ENCODE measurements around the gene IRX4.

IRX4 gene

DNA sequence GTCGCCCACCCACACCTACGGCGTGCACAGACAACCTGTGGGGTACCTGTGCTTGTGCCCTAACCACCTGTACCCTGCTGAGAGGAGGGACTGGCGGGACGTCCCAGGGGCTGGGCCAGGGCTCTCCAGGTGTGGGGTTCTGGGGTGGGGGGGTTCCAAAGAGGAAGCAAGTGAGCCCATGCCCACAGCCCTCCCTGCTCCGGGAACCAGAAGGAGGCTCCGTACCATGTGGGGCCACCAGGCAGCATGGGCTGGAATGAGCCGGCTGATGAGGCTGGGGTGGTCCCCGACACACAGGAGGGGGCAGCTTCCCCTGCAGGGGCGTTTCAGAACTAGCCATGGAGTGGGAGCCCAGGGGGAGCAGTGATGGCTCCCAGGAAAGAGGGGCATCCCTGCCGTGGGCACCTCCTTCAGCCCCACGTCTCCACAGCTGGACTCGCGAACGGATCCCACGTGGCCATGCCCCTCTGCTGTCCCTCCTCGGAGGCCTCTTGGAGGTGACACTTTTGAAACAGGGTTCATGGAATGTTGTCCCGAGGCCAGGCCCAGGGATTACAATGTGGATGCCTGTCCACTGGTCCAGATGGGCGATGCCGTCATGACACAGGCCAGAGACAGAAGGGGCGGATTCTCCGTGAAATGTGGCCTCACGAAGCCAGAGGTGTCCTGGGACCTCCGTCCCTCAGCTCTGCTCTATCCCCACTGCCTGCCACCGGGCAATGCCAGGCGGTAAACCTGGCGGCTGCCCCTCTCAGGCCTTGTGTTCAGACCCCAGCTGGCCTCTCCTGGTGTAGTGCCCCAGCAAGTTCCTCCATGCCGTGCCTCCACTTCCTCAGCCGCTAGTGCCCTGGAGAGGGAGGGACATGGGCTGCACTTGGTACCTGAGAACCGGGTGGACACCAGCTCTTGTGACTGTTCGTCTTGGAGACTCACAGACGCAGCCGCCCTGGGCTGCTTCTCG lies 33.6 kb upstream of the IRX4 start:
- Histone ChIP-seq H3K4me3 (no peak overlapping the region), H3K27ac (no peak overlapping the region)

DNA sequence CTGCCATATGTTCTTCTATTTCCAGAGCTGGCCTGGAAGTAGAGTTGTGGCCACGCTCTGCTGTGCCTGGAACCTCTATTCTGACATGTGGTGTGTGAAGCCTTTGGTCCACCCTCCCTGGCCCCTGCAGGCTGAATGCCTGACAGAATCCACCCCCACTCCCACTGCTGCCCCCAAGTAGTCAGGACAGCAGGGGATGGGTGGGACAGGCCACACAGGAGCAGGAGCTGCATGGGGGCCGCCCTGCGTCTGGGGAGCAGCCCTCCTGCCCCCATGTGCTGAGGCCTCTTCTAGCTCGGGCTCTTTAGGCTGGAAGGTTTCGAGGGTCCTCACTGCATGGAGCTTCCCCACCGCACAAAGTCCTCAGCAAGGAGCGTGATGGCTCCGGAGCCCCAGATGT lies 32.6 kb upstream of the IRX4 start:
- no peak overlapping the region for H3K27ac ChIP-seq

DNA sequence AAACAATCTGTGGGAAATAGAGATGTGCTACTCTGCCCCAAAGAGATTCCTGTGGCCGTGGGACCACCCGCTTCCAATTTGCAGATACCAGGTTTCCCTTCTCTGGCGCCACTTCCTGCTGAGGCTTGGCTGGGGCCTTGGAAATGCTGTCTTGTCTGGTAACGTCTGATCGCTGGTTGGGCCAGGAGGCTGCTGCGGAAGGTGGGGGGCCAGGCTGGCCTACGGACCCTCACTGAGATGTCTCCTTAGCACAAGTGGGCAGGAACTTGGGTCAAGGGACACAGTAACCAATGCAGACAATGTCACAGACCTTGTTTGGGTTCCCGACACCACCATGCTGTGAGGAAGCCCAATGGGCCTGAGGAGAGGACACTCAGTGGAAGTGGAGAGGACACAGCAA lies 31.7 kb upstream of the IRX4 start:
- no peak overlapping the region for H3K27ac ChIP-seq
- no peak overlapping the region for H3K4me3 ChIP-seq

More for the DNA sequence above, 32.6 kb upstream of the IRX4 start:
- no peak overlapping the region for H3K4me3 ChIP-seq

DNA sequence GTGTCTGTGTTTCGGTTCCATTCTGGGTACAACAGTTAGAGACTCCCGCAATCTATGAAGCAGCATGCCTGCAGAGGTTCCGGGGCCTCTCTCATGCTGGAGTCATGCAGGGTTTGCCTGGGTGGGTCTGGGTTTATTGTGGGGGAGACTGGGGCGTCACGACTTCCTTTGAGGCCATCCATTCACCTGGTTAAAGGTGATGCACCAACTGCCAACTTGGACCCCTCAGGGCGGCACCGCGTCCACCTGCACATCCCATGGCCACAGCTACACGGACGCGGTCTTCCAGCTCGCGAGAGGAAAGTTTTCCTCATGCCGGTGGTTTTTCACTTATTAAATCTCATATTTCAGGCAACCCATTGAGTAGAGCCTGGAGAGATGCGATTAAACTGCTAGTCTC lies 30.9 kb upstream of the IRX4 start:
- Histone ChIP-seq H3K27ac (no peak overlapping the region), H3K4me3 (no peak overlapping the region)

DNA sequence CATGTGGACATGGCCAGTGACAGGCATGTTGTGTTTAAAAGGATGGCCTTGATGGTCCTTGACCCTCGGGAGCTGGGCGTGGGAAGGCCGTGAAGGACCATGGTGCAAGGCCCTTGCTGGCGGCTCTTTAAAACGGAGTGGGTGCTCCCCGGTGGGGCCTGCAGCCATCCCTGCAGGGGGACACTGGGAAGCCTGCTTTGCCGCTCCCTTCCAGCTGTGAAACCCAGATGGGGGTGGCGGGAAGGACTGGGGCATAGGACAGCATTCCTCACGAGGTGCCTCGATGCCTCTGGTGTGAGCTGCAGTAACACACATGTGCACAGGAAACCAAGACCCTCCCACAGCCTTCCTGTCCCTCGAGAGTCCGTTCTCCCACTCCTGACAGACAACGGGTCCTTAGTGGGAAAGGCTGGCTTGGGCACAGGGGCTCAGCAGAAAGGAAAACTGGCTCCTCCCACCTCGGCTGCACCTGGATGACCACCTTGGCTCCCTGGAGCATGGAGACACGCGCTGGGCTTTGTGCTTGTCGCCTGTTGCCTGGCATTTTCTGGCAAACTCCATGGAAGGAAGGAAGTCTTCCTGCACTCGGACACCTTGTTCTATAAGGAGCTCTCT lies 30.3 kb upstream of the IRX4 start:
- H3K4me3 ChIP-seq = no peak overlapping the region
- no peak overlapping the region for H3K27ac ChIP-seq

DNA sequence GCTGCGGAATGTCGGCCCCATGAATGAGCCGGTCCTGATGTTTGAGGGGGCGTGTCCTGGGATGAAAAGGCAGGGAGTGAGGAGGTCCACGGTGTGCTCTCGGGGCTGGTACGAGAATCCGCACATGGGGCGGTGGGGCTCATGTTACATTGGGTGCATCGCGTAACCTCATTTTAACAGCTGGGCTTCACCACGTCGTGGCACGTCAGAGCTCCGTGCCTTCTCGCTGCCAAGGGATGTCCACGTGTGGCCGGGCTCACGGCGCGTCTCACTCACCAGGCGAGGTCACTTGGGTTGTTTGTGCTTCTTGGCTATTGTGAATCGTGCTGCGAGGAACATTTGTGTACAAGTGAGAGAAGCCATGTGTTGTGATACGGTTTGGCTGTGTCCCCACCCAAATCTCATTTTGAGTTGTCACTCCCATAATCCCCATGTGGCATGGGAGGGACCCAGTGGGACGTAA lies 29.1 kb upstream of the IRX4 start:
- Histone ChIP-seq H3K4me3 (no peak overlapping the region), H3K27ac (no peak overlapping the region)

DNA sequence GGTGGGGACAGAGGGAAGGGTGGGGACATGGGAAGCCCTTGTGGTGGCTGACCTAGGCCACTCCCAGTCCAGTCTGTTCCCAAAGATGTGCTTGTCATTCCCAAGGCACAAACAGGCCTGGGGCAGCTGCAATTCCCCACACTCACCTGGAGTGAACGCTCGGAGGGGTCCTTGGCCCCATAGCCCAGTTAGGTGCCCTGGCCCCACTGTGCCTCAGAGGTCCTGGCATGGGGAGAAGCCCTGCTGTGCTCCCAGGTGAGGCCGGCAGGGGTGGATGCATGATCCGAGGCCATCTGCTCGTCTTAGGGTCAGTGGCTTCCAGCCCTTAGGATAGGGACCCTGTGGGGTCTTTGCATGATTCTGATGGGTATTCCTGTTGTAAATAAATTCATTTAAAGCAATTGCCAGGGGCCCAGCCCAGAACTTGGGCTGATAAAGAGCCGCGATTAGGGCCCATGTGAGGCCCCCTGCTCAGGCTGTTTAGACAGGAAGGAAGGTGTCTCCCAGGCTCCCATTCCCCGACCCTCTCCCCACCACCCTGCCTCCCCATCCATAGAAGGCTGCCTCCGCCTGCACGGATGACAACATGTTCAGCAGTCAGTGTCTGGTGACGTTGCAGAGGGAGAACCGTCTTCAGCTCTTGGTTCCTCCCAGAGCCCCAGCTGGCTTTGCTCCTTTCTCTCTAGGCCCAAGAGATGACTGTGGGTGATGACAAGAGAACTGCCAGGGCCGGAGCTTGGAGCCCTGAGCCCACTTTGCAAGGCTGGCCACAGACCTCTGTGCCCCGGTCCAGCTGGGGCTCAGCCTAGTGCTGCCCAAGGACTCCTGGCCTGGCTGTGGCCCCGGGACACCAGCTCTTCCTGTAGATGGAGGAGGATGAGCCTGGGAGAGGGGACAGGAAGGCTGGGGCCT lies 28.4 kb upstream of the IRX4 start:
- Histone ChIP-seq H3K4me3 (no peak overlapping the region), H3K27ac (no peak overlapping the region)

DNA sequence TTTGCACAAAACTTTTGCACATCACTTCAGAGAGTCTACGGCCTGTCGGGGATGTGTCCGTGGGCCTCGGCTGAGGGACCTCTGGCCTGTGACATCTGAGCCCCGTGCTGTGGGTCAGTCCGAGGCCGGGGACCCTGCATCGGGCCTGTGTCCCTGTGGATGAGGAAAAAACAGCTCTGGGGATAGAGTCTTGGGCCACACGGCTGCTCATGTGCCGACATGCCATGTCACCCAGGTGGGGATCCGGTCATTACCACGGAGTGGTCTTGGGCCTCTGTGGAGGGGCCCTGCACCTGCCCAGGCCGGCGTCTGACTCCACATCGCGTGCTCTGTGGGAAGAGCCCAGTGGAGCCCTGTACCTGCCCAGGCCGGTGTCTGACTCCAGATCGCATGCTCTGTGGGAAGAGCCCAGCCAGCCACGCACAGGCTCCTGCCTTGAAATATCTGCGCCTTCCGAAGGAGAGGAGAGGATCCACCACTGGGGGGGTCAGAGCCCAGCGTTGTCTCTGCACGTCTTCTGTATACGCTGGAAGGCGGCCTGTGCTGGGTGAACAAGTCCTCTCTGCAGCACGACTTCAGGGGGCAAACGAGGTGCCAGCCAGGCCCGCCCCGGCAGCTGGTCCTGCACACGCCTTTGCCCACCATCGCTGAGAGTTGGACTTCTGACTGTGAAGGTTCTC lies 27.5 kb upstream of the IRX4 start:
- no peak overlapping the region for H3K4me3 ChIP-seq
- H3K27ac ChIP-seq = no peak overlapping the region

DNA sequence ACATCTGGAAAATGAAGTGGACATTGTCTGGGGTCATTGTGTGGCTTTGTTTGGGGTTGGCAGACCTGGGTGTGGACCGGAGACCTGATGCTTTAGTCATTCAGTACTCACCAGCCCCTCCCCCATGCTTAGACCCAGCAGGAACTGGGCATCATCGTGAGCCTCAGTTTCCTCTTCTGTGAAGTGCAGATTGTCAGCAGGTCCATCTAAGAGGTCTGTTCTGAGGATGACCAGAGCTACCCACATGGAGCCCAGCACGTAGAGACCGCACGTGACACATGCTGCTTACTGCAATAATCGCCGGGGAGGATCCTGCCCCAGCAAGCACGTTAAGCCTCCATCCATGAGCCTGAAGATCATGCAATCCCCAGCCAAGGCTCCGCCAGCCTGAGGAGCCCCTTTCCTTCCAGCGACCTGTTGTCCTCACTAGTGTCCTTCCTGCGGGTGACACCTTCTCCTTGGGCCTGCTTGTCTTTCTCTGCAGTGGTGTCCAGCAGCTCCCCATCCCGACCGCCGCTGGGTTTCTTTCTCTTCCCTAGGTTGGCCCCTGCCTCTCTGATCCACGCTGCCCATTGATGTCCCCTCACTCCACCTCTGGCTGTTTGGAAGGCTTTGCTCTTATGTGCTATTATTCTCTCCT lies 26.7 kb upstream of the IRX4 start:
- no peak overlapping the region for H3K27ac ChIP-seq
- H3K4me3 ChIP-seq = no peak overlapping the region

DNA sequence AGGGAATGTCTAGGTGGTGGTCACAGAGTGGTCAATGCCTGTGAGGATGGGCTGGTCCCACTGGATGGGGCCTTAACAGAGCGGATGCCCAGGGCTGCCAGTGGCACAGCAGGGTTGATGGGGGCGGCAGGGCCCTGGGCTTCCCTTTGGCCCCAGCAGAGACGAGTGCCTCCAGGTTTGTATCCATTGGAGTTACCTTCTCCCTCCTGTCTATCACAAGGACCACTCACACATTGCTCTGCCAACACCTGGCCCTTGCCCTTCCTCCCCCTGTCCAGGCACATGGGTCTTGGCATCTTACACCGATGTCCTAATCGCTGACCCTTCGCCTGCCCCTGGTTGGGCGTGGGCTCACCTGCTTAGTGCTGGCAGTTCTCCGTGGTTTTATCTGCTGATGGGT lies 26.2 kb upstream of the IRX4 start:
- Histone ChIP-seq H3K4me3 (no peak overlapping the region), H3K27ac (no peak overlapping the region)

DNA sequence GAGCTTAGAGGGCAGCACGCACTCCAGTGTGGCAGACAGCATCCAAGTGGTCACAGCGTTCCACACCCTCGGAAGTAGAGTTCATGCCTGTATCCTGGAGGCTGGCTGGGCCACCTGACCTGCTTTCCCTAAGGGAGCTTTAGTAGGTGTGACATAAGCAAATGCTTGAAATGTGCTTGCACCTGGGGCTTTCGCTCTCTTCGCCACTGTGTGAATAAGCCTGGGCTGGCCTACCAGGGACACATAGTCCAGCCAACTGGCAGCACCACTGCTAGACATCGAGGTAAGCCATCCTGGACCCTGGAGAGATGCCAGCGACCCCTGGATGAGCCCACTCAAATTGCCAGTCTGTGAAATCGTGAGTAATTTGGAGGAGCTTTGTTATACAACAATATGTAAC lies 24.9 kb upstream of the IRX4 start:
- H3K27ac ChIP-seq = no peak overlapping the region
- no peak overlapping the region for H3K4me3 ChIP-seq

DNA sequence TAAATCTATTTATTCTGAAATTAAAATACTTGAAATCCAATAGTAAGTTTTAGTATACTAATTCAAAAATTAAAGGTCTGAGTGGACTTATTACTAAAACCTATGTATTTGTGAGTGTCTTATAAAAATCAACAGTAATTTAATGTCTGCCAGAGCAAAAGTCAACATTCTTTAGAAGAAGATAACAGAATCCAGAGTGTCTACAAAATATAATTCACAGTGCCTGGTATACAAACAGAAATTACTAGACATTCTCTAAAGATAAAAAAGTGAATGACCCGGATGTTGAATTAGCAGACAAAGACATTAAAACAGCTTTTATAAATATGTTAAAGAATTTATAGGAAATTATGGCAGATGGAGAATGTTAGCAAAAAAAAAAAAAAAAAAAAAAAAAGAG lies 22.4 kb upstream of the IRX4 start:
- Histone ChIP-seq H3K27ac (no peak overlapping the region), H3K4me3 (no peak overlapping the region)

DNA sequence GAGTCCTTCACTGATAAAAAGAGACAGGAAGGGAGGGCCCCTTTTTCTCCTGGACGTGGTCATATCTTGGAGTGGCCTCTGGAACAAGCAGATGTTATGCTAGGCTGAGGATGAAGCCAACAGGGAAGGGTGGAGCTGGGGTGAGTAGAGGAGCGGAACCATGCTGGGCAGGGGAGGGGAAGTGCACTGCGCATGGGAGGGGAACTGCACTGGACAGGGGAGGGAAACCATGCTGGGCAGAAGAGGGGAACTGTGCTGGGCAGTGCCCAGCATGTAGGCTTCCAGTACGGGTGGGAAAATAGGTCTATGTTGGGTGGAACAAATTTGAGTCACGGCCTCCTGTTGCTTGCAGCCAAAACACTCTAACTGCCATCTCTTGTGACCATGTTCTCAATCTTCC lies 19.3 kb upstream of the IRX4 start:
- Histone ChIP-seq H3K4me3 (no peak overlapping the region), H3K27ac (no peak overlapping the region)

DNA sequence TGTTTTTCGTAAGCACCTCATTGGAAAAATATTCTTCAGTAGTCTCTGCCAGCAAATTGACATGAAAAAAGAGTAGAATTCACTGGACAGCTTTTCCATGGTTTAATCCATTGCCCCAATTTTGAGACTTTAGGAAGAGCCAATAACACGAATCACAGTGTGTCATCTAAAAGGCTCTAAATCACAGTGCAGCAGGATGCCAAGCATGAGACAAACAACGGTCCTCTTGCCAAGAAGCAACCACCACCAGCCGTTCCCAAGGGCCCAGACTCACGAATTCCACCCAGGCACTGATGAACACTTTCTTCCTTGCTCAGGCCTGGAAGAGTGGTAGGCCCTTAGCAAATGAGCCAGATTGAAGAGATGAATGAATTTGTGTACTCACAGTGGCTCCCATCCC lies 18.3 kb upstream of the IRX4 start:
- Histone ChIP-seq H3K27ac (peak overlapping the region in 1 of 21 experiments; percentile 39), H3K4me3 (no peak overlapping the region)

DNA sequence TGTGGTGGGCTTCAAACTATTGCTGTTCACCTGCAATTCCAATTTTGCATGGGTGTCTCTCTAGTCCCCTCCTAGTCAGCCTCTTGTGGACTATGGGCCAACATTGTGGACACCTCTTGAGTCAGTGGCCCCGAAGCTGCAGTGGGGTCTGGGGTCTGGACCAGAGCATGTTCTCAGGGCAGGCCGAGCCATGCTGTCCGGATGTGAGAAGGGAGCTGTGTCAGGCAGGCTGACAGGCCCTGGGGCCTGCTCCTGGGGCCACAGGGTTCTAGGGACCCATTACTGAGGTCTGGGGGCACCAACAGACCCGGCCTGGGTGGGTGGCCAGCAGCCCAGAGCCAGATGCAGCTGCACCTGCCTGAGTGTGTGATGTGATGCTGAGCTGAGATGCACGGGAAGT lies 16.5 kb upstream of the IRX4 start:
- Histone ChIP-seq H3K27ac (no peak overlapping the region), H3K4me3 (no peak overlapping the region)

DNA sequence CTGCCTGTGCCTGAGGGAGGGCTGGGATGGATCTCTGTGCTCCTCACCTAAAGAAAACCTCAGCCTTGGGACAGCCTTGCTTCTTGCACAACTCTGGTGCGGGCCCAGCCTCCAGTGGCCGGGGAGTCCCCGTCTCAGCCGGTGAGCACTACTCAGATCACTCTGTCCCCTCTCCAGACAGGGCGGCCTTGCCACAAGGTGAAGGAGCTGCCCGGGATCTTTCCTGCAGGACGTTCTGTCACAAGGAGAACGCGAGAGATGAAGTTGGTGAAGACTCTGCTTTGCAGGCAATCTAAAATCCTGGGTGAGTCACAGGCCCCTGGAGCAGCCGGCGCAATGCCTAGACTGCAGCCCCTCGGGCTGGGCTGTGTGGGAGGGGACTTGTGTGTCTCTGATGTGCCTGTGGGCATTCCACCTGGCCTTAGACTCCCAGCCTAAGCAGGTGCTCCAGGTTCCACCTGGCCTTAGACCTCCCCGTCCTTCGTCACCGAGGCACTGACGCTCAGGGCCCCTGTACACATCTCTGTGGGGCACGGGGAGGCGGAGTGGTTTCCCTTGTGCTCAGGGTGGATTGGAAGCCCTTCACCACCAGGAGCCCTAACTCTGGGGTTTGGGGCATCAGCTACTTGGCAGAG lies 15.2 kb upstream of the IRX4 start:
- H3K4me3 ChIP-seq = no peak overlapping the region
- no peak overlapping the region for H3K27ac ChIP-seq

DNA sequence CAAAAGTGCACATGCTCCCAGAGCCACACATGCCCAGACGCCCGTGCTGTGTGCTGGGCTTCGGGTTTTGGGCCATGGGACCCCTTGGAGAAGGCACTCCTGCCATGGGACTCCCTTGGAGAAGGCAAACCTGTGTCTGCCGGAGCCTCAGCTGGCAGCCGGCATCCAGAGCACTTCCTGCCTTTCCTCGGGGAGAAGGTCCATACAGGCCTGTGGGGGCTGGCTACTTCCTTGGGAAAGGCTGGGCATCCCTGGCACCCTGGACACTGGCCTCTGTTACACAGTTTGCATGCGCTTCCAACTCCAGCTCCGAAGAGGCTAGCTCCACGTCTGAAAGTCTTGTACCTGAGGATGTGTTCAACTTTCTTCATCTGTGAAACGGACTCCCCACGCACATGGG lies 14.7 kb upstream of the IRX4 start:
- H3K4me3 ChIP-seq = no peak overlapping the region
- H3K27ac ChIP-seq = no peak overlapping the region

DNA sequence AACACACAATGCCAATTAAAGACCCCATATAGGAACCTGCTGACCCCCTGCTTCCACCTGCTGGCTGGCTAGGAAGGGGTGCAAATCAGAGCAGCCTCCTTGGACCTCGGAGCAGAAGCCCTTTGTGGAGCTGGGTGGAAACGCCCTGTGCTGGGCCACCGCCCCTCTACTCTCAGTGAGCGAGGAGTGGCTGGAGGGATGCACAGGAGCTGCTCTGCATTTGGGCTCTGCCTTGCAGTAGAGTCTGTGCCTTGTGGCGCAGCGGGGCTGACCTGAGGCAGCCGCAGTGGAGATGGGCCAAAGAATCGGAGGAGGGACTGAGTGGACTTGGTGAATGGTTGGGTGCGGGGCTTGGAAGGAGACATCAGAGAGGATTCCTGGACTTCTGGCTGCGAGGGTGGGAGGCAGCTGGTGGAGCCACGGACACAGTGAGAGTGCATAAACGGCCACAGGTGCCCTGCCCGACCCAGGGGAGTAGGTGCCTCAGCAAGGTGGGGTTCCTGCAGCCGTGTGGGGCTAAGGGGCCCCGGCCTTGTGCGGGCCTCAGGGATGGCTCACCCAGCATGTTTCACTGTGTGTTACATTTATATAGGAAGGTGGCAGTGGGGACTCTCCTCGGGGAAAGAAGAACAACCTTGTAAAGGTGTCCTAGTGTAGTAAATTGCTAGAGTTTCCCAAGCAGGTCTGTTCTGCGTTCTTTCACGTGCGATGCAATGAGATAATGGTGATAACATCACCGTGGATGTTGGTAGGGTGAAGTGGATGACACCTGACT lies 14.1 kb upstream of the IRX4 start:
- Histone ChIP-seq H3K27ac (no peak overlapping the region), H3K4me3 (no peak overlapping the region)
